Pancreas (tissue), 10 donors: ENCODE data around the gene CTIF. TPM values are rescaled to one million over a fixed set of nuclear protein-coding genes. Genes with fewer than 3 reads are reported as not detected.

Experiments used
- ATAC-seq, 4 donors: fragments of 200-7000 bp; cut with Tn5 transposase; one replicate each; pipeline versions ENCODE4 v1.8.0 to v1.9.1; 2020; ENCODE audit warnings: mild to moderate bottlenecking in 4 of 4, moderate library complexity in 4 of 4
- DNase-seq, 6 donors: peaks; one replicate each; pipeline ENCODE4 v3.0.0-alpha.2; 2020
- FAIRE-seq: peaks from 2 replicates; lab custom pipeline; 2012; peaks lifted over from hg19 to GRCh38; lab: Jason Lieb, UNC
- H3K27ac ChIP-seq, 4 donors: fragments of 200-600 bp; sonication (generic); 1 replicate in 3 of 4; 2 replicates in 1 of 4; pipeline versions ENCODE4 v1.5.0 to v1.8.0; 2020
- H3K27me3 ChIP-seq, 4 donors: fragments of 200-600 bp; one replicate each; pipeline ENCODE4 v1.8.0; 2021
- H3K36me3 ChIP-seq, 3 donors: fragments of 200-600 bp; sonication (generic) in 1 of 3; one replicate each; pipeline versions ENCODE4 v1.5.0 to v1.8.0; 2020 to 2021
- H3K4me1 ChIP-seq, 3 donors: fragments of 200-600 bp; one replicate each; pipeline ENCODE4 v1.8.0; 2021
- H3K4me3 ChIP-seq, 4 donors: fragments of 200-600 bp; sonication (generic) in 2 of 4; one replicate each; pipeline versions ENCODE4 v1.5.0 to v1.8.0; 2020 to 2021
- H3K9me3 ChIP-seq, 4 donors: fragments of 200-600 bp; one replicate each; pipeline ENCODE4 v1.8.0; 2021
- CTCF ChIP-seq, 4 donors: fragments of 200-600 bp; sonication (generic) in 3 of 4; IDR thresholded peaks; one replicate each; pipeline versions ENCODE4 v1.5.0 to v1.8.0; 2021; ENCODE audit warnings: antibody characterized with exemption in 4 of 4
- WGBS, 2 donors: extraction: QIAGEN DNeasy Blood & Tissue Kit; methylation state at CpG; one replicate each; pipeline ENCODE4 v1.1.7; 2013; 5-methylcytosine and 5-hydroxymethylcytosine counted together
- intact Hi-C, 3 donors: fragments of 100-400 bp; cut with DNase I; formaldehyde crosslinking; loops; one replicate each; pipeline versions ENCODE4 v1.11.1 to v1.14.2; 2022
- polyA plus RNA-seq, 2 donors: library from polyadenylated mRNA; stranded (reverse); fragments of 200-250 nt; gene quantifications; one replicate each; pipeline ENCODE4 v1.2.3, GENCODE V29; 2013
- total RNA-seq, 6 donors: library from RNA; stranded (reverse); fragmentation: NEBNext Ultra II Directional in 4 of 6; extraction: Animal tissue kit (Norgen Biotek cat#: 25700) in 4 of 6; gene quantifications; one replicate each; pipeline versions ENCODE4 v1.2.1 to v1.2.4, GENCODE V29; 2021 to 2023
- donor health status: healthy with polysubstance abuse.
- donor health status: DM: no; HTN: no; CAD: no; lungs with moderate emphysema.
- donor health status: DM: no; HTN: no; CAD: no.
- donor health status: control.
- donor health status: control.
- donor health status: Bipolar disorder and iron deficiency.
- donor health status: DM: yes; HTN: yes; CAD: no.
- donor health status: DM: no; HTN: no; CAD: no.
- donor health status: DM: no; HTN: no; CAD: no.
- donor health status: DM: yes; HTN: yes; CAD: no.

The CTIF gene
- total and polyA plus RNA-seq, 8 donors = 15.1 to 27.4 (median 16.7) TPM

- 83 to 90% methylated on average over 11 of the region's 11 CpGs for WGBS, 2 donors
- no peaks in the 10 kb centered on the region for H3K36me3 ChIP-seq
- no peak for TF ChIP-seq CTCF (IDR thresholded peaks at IDR 0.05)
- H3K27me3 ChIP-seq = no peaks in the 10 kb centered on the region
- no peak overlapping the region for H3K27ac ChIP-seq
- DNase-seq (no peak), ATAC-seq (no peak), FAIRE-seq (no peak)
- no peaks in the 10 kb centered on the region for H3K9me3 ChIP-seq
- H3K4me3 ChIP-seq = no peak overlapping the region
- no peaks in the 10 kb centered on the region for H3K4me1 ChIP-seq
- intact Hi-C loops = no loop called here
Observed at GRCh38 chr18:48514786-48515185, 24.0 kb upstream of the CTIF start.

- ATAC-seq (no peak), DNase-seq (no peak), FAIRE-seq (no peak)
- Histone ChIP-seq H3K4me3 (no peak overlapping the region), H3K36me3 (no peaks in the 10 kb centered on the region), H3K27me3 (no peaks in the 10 kb centered on the region), H3K9me3 (no peaks in the 10 kb centered on the region), H3K27ac (no peak overlapping the region), H3K4me1 (no peaks in the 10 kb centered on the region)
- TF ChIP-seq CTCF (IDR thresholded peaks at IDR 0.05) = no peak
- intact Hi-C loops = no loop called here
- WGBS, 2 donors = 89 to 93% methylated on average over 7 of the region's 7 CpGs
Observed at GRCh38 chr18:48517048-48517447, 21.8 kb upstream of the CTIF start.

- Histone ChIP-seq H3K27ac (no peak overlapping the region), H3K36me3 (no peaks in the 10 kb centered on the region), H3K27me3 (no peaks in the 10 kb centered on the region), H3K4me3 (no peak overlapping the region), H3K4me1 (no peaks in the 10 kb centered on the region), H3K9me3 (no peaks in the 10 kb centered on the region)
- no peak for FAIRE-seq
- no peak for DNase-seq
- TF ChIP-seq CTCF (IDR thresholded peaks at IDR 0.05) = no peak
- ATAC-seq = no peak
- 76 to 81% methylated on average over 5 of the region's 5 CpGs for WGBS, 2 donors
- intact Hi-C loops = no loop called here
Observed at GRCh38 chr18:48519431-48520100, 19.3 kb upstream of the CTIF start.

- intact Hi-C loops = no loop called here
- FAIRE-seq (no peak), DNase-seq (no peak), ATAC-seq (no peak)
- Histone ChIP-seq H3K27me3 (no peaks in the 10 kb centered on the region), H3K36me3 (no peaks in the 10 kb centered on the region), H3K4me1 (no peaks in the 10 kb centered on the region), H3K27ac (no peak overlapping the region), H3K4me3 (no peak overlapping the region), H3K9me3 (no peaks in the 10 kb centered on the region)
- TF ChIP-seq CTCF (IDR thresholded peaks at IDR 0.05) = no peak
- 85 to 89% methylated on average over 5 of the region's 5 CpGs for WGBS, 2 donors
Observed at GRCh38 chr18:48521723-48522122, 17.1 kb upstream of the CTIF start.

- DNase-seq = no peak
- H3K36me3 ChIP-seq = no peaks in the 10 kb centered on the region
- intact Hi-C loops = no loop called here
- no peak for TF ChIP-seq CTCF (IDR thresholded peaks at IDR 0.05)
- no peaks in the 10 kb centered on the region for H3K9me3 ChIP-seq
- FAIRE-seq = no peak
- no peaks in the 10 kb centered on the region for H3K27me3 ChIP-seq
- no peaks in the 10 kb centered on the region for H3K4me1 ChIP-seq
- ATAC-seq = no peak
- H3K27ac ChIP-seq = no peak overlapping the region
- H3K4me3 ChIP-seq = no peak overlapping the region
Observed at GRCh38 chr18:48525671-48526070, 13.2 kb upstream of the CTIF start.
